Superior temporal gyrus (tissue), 1 donor: ENCODE data around the gene CYP26B1.

Source experiments
- DNase-seq: peaks from one replicate; pipeline ENCODE4 v3.0.0-alpha.2; 2016; ENCODE audit errors: extremely low spot score

Gene CYP26B1

DNA sequence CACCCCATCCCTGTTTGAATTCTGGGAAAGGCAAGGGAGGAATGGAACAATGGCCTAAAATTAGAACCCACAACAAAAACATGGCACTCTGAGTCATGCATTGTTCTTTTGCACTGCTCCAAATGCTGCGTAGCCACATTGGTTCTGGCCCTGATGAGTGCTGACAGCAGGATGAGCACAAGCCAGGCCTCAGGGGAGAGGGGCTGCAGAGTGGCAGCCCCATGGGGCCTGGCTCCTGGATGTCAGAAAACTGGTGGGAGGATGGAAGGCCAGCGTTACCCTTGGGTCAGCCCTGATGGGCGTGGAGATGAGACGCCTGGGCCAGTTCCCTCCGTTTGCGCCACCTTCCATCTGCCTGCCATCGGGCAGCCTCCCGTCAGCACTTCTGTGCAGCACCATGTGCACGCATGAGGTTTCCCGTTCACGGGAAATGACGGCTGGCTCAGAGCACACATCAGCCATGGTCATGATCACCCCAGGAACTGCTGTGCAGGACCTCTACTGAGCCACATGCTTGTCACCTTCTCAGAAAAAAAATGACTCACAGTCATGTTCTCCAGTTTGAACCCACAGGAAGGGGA, 65.6 kb downstream of the CYP26B1 start:
- no peak for DNase-seq

- DNase-seq: no peak
Observed at GRCh38 chr2:72081451-72081850, 66.2 kb downstream of the CYP26B1 start.

DNA sequence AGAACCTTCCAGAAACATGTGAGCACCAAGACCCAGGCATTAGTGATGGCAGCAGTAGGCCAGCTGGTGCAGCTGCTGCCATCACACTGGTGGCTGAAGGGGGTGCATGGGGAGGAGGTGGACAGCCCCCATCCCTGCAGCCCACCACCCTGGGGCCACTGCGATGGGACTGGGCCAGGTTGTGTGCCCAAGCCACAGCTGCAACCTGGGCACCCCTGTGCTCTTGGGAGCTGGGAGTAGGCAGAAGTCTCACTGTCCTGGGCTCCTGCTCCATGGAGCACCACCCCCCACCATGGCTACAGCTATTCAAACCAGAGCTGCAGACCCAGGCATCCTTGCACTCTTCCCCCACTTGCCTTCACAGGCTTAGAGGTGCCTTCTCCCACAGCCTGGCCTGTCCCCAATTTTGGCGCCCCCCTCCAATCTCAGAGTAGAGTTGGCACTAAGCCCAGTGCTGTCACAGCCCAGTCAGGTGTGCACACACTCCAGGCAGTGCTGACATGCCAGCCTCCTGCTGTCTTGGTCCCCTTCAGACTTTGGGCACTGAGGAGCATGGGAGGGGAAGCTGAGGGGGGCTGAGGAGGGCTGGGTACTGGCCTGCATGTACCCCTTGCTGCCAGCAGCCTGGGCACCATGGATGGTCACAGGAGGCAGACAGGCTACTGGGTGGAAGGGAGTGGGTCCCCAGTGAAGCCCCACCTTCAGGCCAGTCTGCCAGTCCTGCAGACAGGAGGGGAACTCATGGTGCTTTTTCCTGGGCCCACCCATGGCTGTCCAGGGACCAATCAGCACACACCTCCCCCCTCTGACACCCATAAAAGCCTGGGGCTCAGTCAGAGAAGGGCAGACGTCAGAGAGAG, 67.1 kb downstream of the CYP26B1 start:
- no peak for DNase-seq
